Muscle layer of colon (tissue), 2 donors: ENCODE measurements around the gene PCDHB12.
"Not testable (repeated sequence)": the region's sequence is repeated elsewhere in the genome, so short reads cannot be mapped to it uniquely, and the experiment has no call there.

Source experiments
- H3K27ac ChIP-seq: one replicate; pipeline ENCODE4 v1.7.0; 2013; ENCODE audit warnings: low read depth, mild to moderate bottlenecking, low read length, moderate library complexity
- H3K27me3 ChIP-seq, 2 donors: one replicate each; pipeline ENCODE4 v1.7.0; 2013; ENCODE audit warnings: low read length in 2 of 2, mild to moderate bottlenecking in 2 of 2; ENCODE audit not compliant: insufficient read depth in 2 of 2, control insufficient read depth in 1 of 2
- H3K36me3 ChIP-seq: one replicate; pipeline ENCODE4 v1.7.0; 2013; ENCODE audit warnings: mild to moderate bottlenecking, low read length; ENCODE audit not compliant: insufficient read depth
- H3K4me1 ChIP-seq: one replicate; pipeline ENCODE4 v1.7.0; 2013; ENCODE audit warnings: mild to moderate bottlenecking, low read length; ENCODE audit not compliant: insufficient read depth
- H3K4me3 ChIP-seq, 2 donors: one replicate each; pipeline ENCODE4 v1.7.0; 2013; ENCODE audit warnings: low read length in 2 of 2, low read depth in 1 of 2, mild to moderate bottlenecking in 1 of 2, moderate library complexity in 1 of 2
- H3K9ac ChIP-seq: one replicate; pipeline ENCODE4 v1.7.0; 2013; ENCODE audit warnings: low read length
- H3K9me3 ChIP-seq: one replicate; pipeline ENCODE4 v1.7.0; 2013; ENCODE audit warnings: mild to moderate bottlenecking, low read length
- donor health status: abdominal sarcoma.
- donor health status: Adenocarcinoma of cecum.

Gene PCDHB12

GRCh38 chr5:141208478-141208877, at the start of gene PCDHB12:
TSS of gene PCDHB12 (plus strand) at chr5:141208719. CDS start at chr5:141208908, 189 bp downstream.
- Histone ChIP-seq H3K9ac (no peak within 1 kb of the TSS), H3K4me3 (peak within 1 kb of the TSS in 1 of 2 donors; percentile 29), H3K4me1 (no peaks in the 10 kb centered on the region), H3K27me3 (no peaks in the 10 kb centered on the region), H3K9me3 (peaks cover 59% of the 10 kb centered on the region), H3K27ac (no peak within 1 kb of the TSS), H3K36me3 (no peaks in the 10 kb centered on the region)

GRCh38 chr5:141172381-141173204, 35.9 kb upstream of the PCDHB12 start, which contains the start of gene PCDHB7:
TSS of gene PCDHB7 (plus strand) at chr5:141172644. CDS start at chr5:141172836, 192 bp downstream.
- peak within 1 kb of the TSS in 1 of 2 donors; percentile 49 for H3K4me3 ChIP-seq

DNA sequence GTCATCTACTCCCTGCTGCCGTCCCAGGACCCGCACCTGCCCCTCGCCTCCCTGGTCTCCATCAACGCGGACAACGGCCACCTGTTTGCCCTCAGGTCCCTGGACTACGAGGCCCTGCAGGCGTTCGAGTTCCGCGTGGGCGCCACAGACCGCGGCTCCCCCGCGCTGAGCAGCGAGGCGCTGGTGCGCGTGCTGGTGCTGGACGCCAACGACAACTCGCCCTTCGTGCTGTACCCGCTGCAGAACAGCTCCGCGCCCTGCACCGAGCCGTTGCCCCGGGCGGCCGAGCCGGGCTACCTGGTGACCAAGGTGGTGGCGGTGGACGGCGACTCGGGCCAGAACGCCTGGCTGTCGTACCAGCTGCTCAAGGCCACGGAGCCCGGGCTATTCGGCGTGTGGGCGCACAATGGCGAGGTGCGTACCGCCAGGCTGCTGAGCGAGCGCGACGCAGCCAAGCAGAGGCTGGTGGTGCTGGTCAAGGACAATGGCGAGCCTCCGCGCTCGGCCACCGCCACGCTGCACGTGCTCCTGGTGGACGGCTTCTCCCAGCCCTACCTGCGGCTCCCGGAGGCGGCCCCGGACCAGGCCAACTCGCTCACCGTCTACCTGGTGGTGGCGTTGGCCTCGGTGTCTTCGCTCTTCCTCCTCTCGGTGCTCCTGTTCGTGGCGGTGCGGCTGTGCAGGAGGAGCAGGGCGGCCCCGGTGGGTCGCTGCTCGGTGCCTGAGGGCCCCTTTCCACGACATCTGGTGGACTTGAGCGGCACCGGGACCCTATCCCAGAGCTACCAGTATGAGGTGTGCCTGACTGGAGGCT, 34.0 kb upstream of the PCDHB12 start:
- not testable (repeated sequence) for H3K36me3 ChIP-seq, H3K27ac ChIP-seq, H3K27me3 ChIP-seq, H3K4me3 ChIP-seq, H3K9ac ChIP-seq, H3K4me1 ChIP-seq
- peaks cover 25% of the 10 kb centered on the region for H3K9me3 ChIP-seq

More at GRCh38 chr5:141172381-141173204, 35.9 kb upstream of the PCDHB12 start, which contains the start of gene PCDHB7:
- Histone ChIP-seq H3K9me3 (peaks cover 25% of the 10 kb centered on the region), H3K27ac (no peak within 1 kb of the TSS), H3K36me3 (no peaks in the 10 kb centered on the region), H3K9ac (no peak within 1 kb of the TSS), H3K4me1 (no peaks in the 10 kb centered on the region), H3K27me3 (peaks cover 0 to 4% of the 10 kb centered on the region in 2 donors)

- Histone ChIP-seq H3K27ac (no peak overlapping the region), H3K9ac (no peak overlapping the region), H3K36me3 (no peaks in the 10 kb centered on the region), H3K4me3 (no peak overlapping the region), H3K4me1 (no peaks in the 10 kb centered on the region), H3K9me3 (peaks cover 25% of the 10 kb centered on the region), H3K27me3 (peaks cover 0 to 4% of the 10 kb centered on the region in 2 donors)
Measured at GRCh38 chr5:141175933-141176332, 32.6 kb upstream of the PCDHB12 start.

- not testable (repeated sequence) for H3K36me3 ChIP-seq, H3K9ac ChIP-seq, H3K27me3 ChIP-seq, H3K4me3 ChIP-seq, H3K27ac ChIP-seq, H3K4me1 ChIP-seq
- H3K9me3 ChIP-seq: peaks cover 28% of the 10 kb centered on the region
Measured at GRCh38 chr5:141177577-141178191, 30.8 kb upstream of the PCDHB12 start, which contains the start of gene PCDHB8. TSS of gene PCDHB8 (plus strand) at chr5:141177790. CDS start at chr5:141178035, 245 bp downstream.

- not testable (repeated sequence) for H3K9ac ChIP-seq, H3K36me3 ChIP-seq, H3K27ac ChIP-seq, H3K4me1 ChIP-seq, H3K4me3 ChIP-seq, H3K27me3 ChIP-seq
- H3K9me3 ChIP-seq: peaks cover 25% of the 10 kb centered on the region
Measured at GRCh38 chr5:141179371-141179770, 29.1 kb upstream of the PCDHB12 start.

DNA sequence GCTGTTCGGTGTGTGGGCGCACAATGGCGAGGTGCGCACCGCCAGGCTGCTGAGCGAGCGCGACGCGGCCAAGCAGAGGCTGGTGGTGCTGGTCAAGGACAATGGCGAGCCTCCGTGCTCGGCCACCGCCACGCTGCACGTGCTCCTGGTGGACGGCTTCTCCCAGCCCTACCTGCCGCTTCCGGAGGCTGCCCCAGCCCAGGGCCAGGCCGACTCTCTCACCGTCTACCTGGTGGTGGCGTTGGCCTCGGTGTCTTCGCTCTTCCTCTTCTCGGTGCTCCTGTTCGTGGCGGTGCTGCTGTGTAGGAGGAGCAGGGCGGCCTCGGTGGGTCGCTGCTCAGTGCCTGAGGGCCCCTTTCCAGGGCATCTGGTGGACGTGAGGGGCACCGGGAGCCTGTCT, 28.6 kb upstream of the PCDHB12 start:
- H3K27me3 ChIP-seq, H3K27ac ChIP-seq, H3K4me1 ChIP-seq, H3K9ac ChIP-seq, H3K36me3 ChIP-seq, H3K4me3 ChIP-seq: not testable (repeated sequence)
- H3K9me3 ChIP-seq: peaks cover 27% of the 10 kb centered on the region

DNA sequence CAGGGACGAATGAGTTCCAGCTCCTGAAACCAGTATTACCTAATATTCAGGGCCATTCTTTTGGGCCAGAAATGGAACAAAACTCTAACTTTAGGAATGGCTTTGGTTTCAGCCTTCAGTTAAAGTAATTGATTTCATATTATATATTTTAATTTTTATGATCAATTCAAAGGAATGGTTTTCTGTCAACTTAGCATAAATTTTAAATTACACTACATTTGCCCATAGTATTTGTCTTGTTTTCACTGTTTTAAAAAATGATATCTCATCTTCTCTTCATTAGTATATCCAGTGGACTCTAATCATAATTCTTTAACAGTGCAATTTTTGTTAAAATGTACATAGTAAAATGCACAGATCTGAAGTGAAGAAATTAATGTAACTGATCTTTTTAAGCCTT, 28.2 kb upstream of the PCDHB12 start:
- Histone ChIP-seq H3K4me1 (no peaks in the 10 kb centered on the region), H3K27me3 (no peaks in the 10 kb centered on the region), H3K4me3 (no peak overlapping the region), H3K36me3 (no peaks in the 10 kb centered on the region), H3K27ac (no peak overlapping the region), H3K9ac (no peak overlapping the region), H3K9me3 (peaks cover 24% of the 10 kb centered on the region)

DNA sequence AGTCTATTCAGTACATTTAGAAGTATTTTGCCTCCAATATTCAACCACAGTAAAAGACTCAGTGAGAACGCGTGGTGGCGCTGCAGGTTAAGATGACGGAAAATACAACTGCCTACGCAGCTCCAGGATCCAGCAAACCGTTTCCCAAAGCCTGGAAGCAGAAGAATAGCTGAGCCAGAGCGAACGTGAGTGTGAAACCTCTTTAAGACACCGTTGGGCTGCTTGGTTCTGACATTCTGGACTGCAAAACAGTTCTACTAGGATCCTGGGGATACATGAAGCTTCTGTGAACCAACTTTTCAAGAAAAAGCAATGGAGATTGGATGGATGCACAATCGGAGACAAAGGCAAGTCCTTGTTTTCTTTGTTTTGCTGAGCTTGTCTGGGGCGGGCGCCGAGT, 26.3 kb upstream of the PCDHB12 start, which contains the start of gene PCDHB16:
Gene PCDHB16 (plus strand): TSS at position 140 of the 400 bp plus-strand sequence. CDS start 173 bp downstream, at position 313.
- Histone ChIP-seq H3K9ac (no peak within 1 kb of the TSS), H3K36me3 (no peaks in the 10 kb centered on the region), H3K27me3 (no peaks in the 10 kb centered on the region), H3K9me3 (peaks cover 24% of the 10 kb centered on the region), H3K4me3 (peak within 1 kb of the TSS in 1 of 2 donors; percentile 28), H3K4me1 (no peaks in the 10 kb centered on the region), H3K27ac (no peak within 1 kb of the TSS)

- not testable (repeated sequence) for H3K27me3 ChIP-seq, H3K9ac ChIP-seq, H3K27ac ChIP-seq, H3K4me1 ChIP-seq, H3K36me3 ChIP-seq, H3K4me3 ChIP-seq
- peaks cover 24% of the 10 kb centered on the region for H3K9me3 ChIP-seq
Measured at GRCh38 chr5:141184117-141184855, 24.2 kb upstream of the PCDHB12 start.
